H1 (cell line): Measurements from ENCODE around the gene PARD6A. TPM values are rescaled to one million over a fixed set of nuclear protein-coding genes. Genes with fewer than 3 reads are reported as not detected.

ENCODE experiments used
- ASH2L ChIP-seq: fragments of 200-600, 300-600 bp; sonication (generic); IDR thresholded peaks from one replicate; pipeline ENCODE4 v1.7.1; 2017; ENCODE audit warnings: low read length
- CHD1 ChIP-seq: IDR thresholded peaks from 2 replicates; pipeline ENCODE4 v1.6.1; 2012; ENCODE audit warnings: low read depth, low read length, improper control_type of control experiment
- EGR1 ChIP-seq: IDR thresholded peaks from 2 replicates; pipeline ENCODE4 v1.6.1; 2011; ENCODE audit warnings: low read depth, low read length, borderline replicate concordance
- FOSL1 ChIP-seq: IDR thresholded peaks from 2 replicates; pipeline ENCODE4 v1.6.1; 2011; ENCODE audit warnings: mild to moderate bottlenecking, low read depth, low read length, moderate library complexity; ENCODE audit not compliant: insufficient read depth
- JUN ChIP-seq: IDR thresholded peaks from 2 replicates; pipeline ENCODE4 v1.6.1; 2011; ENCODE audit warnings: low read depth, mild to moderate bottlenecking, improper control_type of control experiment, low read length
- KDM5A ChIP-seq: fragments of 200-600 bp; IDR thresholded peaks from 2 replicates; pipeline ENCODE4 v1.7.1; 2012; ENCODE audit warnings: mild to moderate bottlenecking, low read length, inconsistent platforms, mixed read lengths
- PHF8 ChIP-seq: fragments of 200-600 bp; sonication (generic); conservative IDR thresholded peaks from 2 replicates; pipeline ENCODE4 v1.7.1; 2012; ENCODE audit warnings: low read depth, mild to moderate bottlenecking, inconsistent platforms, low read length, moderate library complexity
- RAD21 ChIP-seq, 2 experiments: IDR thresholded peaks in 1 of 2; conservative IDR thresholded peaks in 1 of 2; 2 replicates each; pipeline ENCODE4 v1.6.1; 2011; ENCODE audit warnings: low read depth in 2 of 2, low read length in 2 of 2, improper control_type of control experiment in 1 of 2, inconsistent platforms in 1 of 2, mild to moderate bottlenecking in 1 of 2, moderate library complexity in 1 of 2
- RBBP5 ChIP-seq: IDR thresholded peaks from 2 replicates; pipeline ENCODE4 v1.7.1; 2012; ENCODE audit warnings: low read depth, mild to moderate bottlenecking, inconsistent platforms, low read length, moderate library complexity, borderline replicate concordance
- RXRA ChIP-seq: IDR thresholded peaks from 2 replicates; pipeline ENCODE4 v1.6.1; 2011; ENCODE audit warnings: low read depth, mild to moderate bottlenecking, low read length, moderate library complexity; ENCODE audit not compliant: insufficient read depth
- SP1 ChIP-seq: IDR thresholded peaks from 2 replicates; pipeline ENCODE4 v1.6.1; 2011; ENCODE audit warnings: low read depth, low read length
- SP2 ChIP-seq: IDR thresholded peaks from 2 replicates; pipeline ENCODE4 v1.6.1; 2012; ENCODE audit warnings: mild to moderate bottlenecking, low read length, inconsistent platforms
- YY1 ChIP-seq: IDR thresholded peaks from 2 replicates; pipeline ENCODE4 v1.6.1; 2011; ENCODE audit warnings: low read depth, mild to moderate bottlenecking, low read length
- ZNF274 ChIP-seq: IDR thresholded peaks from 2 replicates; pipeline ENCODE4 v1.7.0; 2012; ENCODE audit warnings: low read length, borderline replicate concordance; ENCODE audit errors: extremely low read depth
- polyA plus RNA-seq, 7 experiments: library from polyadenylated mRNA; depleted of rRNA in 3 of 7; stranded (reverse) in 5 of 7; unstranded in 2 of 7; fragments of >200 nt in 5 of 7; fragments of 200-250 nt in 2 of 7; gene quantifications; 1 replicate in 5 of 7; 2 replicates in 1 of 7; 4 replicates in 1 of 7; pipeline versions ENCODE4 v1.2.1 to v1.2.3, GENCODE V29; 2011 to 2013; ENCODE audit warnings: missing spikeins in 2 of 7, mixed read lengths in 2 of 7
- total RNA-seq: library from RNA; stranded (reverse); fragmentation: NEBNext Ultra II Directional; extraction: Animal tissue kit (Norgen Biotek cat#: 25700); gene quantifications from 2 replicates; pipeline ENCODE4 v1.2.1, GENCODE V29; 2021

PARD6A gene
- total and polyA plus RNA-seq, 2 of the 8 experiments (the other 6 are each of a cell fraction or from before 2014, with no cell fraction given), result 15.1 to 21.8 TPM

DNA sequence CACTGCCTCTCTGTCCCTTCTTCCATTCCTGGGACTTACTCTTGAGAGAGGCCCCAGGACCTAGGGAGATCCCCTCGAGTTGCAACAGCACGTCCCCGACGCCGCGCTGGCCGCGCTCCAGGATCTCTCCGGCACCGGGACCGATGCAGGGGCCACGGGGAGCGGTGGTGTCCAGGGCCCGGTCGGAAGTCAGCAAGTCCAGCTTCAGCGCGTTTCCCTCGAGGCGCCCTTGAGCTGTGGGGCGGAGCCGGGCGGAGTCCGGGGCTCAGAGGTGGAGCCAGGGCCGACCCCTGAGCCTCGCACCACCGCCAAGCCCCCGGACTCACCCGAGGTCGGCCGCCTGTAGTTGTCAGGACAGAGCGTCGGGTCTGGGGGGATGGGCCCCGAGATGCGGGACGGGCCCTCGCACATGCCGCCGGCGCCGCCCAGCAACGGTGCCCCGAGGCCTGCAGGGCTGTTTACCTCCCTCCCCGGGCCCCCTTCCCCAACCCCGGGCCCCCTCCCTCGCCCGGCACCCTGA, 5.3 kb downstream of the PARD6A start (continued):
- TF ChIP-seq YY1, result no peak
- TF ChIP-seq RAD21 (IDR thresholded peaks at IDR 0.05 in 1 of 2, conservative IDR thresholded peaks at IDR 0.05 in 1 of 2; ENCODE audit: low read depth in 2 of 2, low read length in 2 of 2), result no peak
- no peak for TF ChIP-seq RXRA
- 0 out of 2 replicates have a peak, but pooled peaks have one; percentile 30 for TF ChIP-seq RBBP5
- TF ChIP-seq SP1, result no peak
- TF ChIP-seq CHD1, result no peak
- TF ChIP-seq PHF8, result no peak
- TF ChIP-seq JUN, result no peak
- no peak for TF ChIP-seq SP2
- peak; percentile 43 for TF ChIP-seq ASH2L
- no peak for TF ChIP-seq ZNF274
- no peak for TF ChIP-seq EGR1
- TF ChIP-seq FOSL1, result no peak
- no peak for TF ChIP-seq KDM5A
